Caco-2 (cell line): ENCODE results near the gene ZNF771. TPM values are rescaled to one million over a fixed set of nuclear protein-coding genes. Genes with fewer than 3 reads are reported as not detected.

Source experiments
- BruUV-seq: library from RNA; stranded (reverse); fragments of 400-500 nt; replicated peaks from 2 replicates; lab custom pipeline; 2021; lab: Mats Ljungman, UMichigan
- CTCF ChIA-PET: fragments of 300-600 bp; sonication (Branson Sonifier 250); formaldehyde crosslinking; loops from one replicate; lab custom pipeline; 2022; ENCODE audit warnings: antibody characterized with exemption; lab: Charles Lee
- POLR2A ChIA-PET: fragments of 300-600 bp; sonication (Branson Sonifier 250); formaldehyde crosslinking; loops from one replicate; lab custom pipeline; 2022; ENCODE audit warnings: antibody characterized with exemption; lab: Charles Lee
- DNase-seq, 2 experiments: peaks; one replicate each; pipeline versions ENCODE4 v3.0.0 to v3.0.0-alpha.2; 2020 to 2022
- H3K27me3 ChIP-seq: replicated peaks from 2 replicates; pipeline ENCODE4 v1.6.0; 2011; ENCODE audit warnings: low read length; ENCODE audit not compliant: control insufficient read depth, insufficient read depth
- H3K36me3 ChIP-seq: 2 replicates; pipeline ENCODE4 v1.5.1; 2011; ENCODE audit warnings: low read length; ENCODE audit not compliant: control insufficient read depth, insufficient read depth
- H3K4me1 ChIP-seq: fragments of 250-450 bp; sonication (Bioruptor Pico); 2 replicates; pipeline ENCODE4 v1.5.1; 2020; ENCODE audit warnings: mild to moderate bottlenecking
- H3K4me3 ChIP-seq: 2 replicates; pipeline ENCODE4 v1.5.1; 2011; ENCODE audit warnings: low read depth, mild to moderate bottlenecking, control low read depth, low read length
- H3K9me3 ChIP-seq: fragments of 250-450 bp; sonication (Bioruptor Pico); 2 replicates; pipeline ENCODE4 v1.5.1; 2020; ENCODE audit warnings: mild to moderate bottlenecking, moderate library complexity
- H3K27ac Mint-ChIP-seq: one replicate; pipeline ENCODE4 v1.8.0; 2022; ENCODE audit warnings: mixed read lengths; ENCODE audit not compliant: unreplicated experiment
- H3K27me3 Mint-ChIP-seq: one replicate; pipeline ENCODE4 v1.8.0; 2022; ENCODE audit warnings: mixed read lengths; ENCODE audit not compliant: insufficient read depth, unreplicated experiment
- H3K36me3 Mint-ChIP-seq: one replicate; pipeline ENCODE4 v1.8.0; 2022; ENCODE audit warnings: mild to moderate bottlenecking, mixed read lengths; ENCODE audit not compliant: insufficient read depth, unreplicated experiment
- H3K4me1 Mint-ChIP-seq: one replicate; pipeline ENCODE4 v1.8.0; 2022; ENCODE audit warnings: low read depth, mixed read lengths; ENCODE audit not compliant: unreplicated experiment
- H3K4me3 Mint-ChIP-seq: one replicate; pipeline ENCODE4 v1.8.0; 2022; ENCODE audit warnings: mild to moderate bottlenecking, moderate library complexity, mixed read lengths; ENCODE audit not compliant: unreplicated experiment
- H3K9me3 Mint-ChIP-seq: one replicate; pipeline ENCODE4 v1.8.0; 2022; ENCODE audit warnings: mixed read lengths; ENCODE audit not compliant: unreplicated experiment
- CTCF ChIP-seq, 2 experiments: fragments of 200-600 bp in 1 of 2; IDR thresholded peaks; 1 replicate in 1 of 2; 2 replicates in 1 of 2; pipeline versions ENCODE4 v1.5.1 to v1.8.0; 2011 to 2022; ENCODE audit warnings: antibody characterized with exemption in 1 of 2, control low read depth in 1 of 2, inconsistent platforms in 1 of 2, low read depth in 1 of 2, low read length in 1 of 2, mild to moderate bottlenecking in 1 of 2, moderate library complexity in 1 of 2; ENCODE audit not compliant: insufficient read depth in 1 of 2, severe bottlenecking in 1 of 2, unreplicated experiment in 1 of 2
- intact Hi-C: fragments of 100-400 bp; cut with micrococcal nuclease; formaldehyde crosslinking; loops from one replicate; pipeline ENCODE4 v1.10.0; 2022; ENCODE audit not compliant: unreplicated experiment
- total RNA-seq: library from RNA; stranded (reverse); gene quantifications from 2 replicates; pipeline ENCODE4 v1.2.3, GENCODE V29; 2022

ZNF771 gene
- total RNA-seq, 1 experiment from 2014 or later, result 5.8 TPM

GRCh38 chr16:30377812-30378235 is 29.6 kb upstream of the ZNF771 start:
- H3K9me3 ChIP-seq, result no peaks in the 10 kb centered on the region
- DNase-seq, result peak; percentile 91 to 95
- no TSS peak for BruUV-seq
- peaks cover 26% of the 10 kb centered on the region for H3K36me3 Mint-ChIP-seq
- ChIA-PET POLR2A (interaction anchor here (0.6 kb wide), 3 partner anchors 24 to 428 kb away, joined by 3 to 6 read pairs (median 4); no protein-coding TSS in a partner anchor), CTCF (interaction anchor here (0.6 to 1.4 kb wide), 3 partner anchors 17 to 266 kb away, joined by 3 to 7 read pairs (median 3); partner anchors contain the start of gene ZNF48)
- H3K4me1 ChIP-seq, result peaks cover 18% of the 10 kb centered on the region
- TF ChIP-seq CTCF (IDR thresholded peaks at IDR 0.05; ENCODE audit: insufficient read depth in 1 of 2, low read depth in 1 of 2, low read length in 1 of 2, severe bottlenecking in 1 of 2, unreplicated experiment in 1 of 2), result no peak
- H3K36me3 ChIP-seq, result no peaks in the 10 kb centered on the region
- peaks cover 15% of the 10 kb centered on the region for H3K4me1 Mint-ChIP-seq
- H3K4me3 ChIP-seq, result peak overlapping the region; percentile 79
- intact Hi-C loops, result loop anchor here (1.0 to 2.0 kb wide), 3 partner anchors 17 to 313 kb away; partner anchors contain the start of genes ALDOA and ZNF48
- H3K4me3 Mint-ChIP-seq, result peak overlapping the region; percentile 87
- H3K27ac Mint-ChIP-seq, result peak overlapping the region; percentile 98
- H3K27me3 ChIP-seq, result no peaks in the 10 kb centered on the region
- H3K27me3 Mint-ChIP-seq, result no peaks in the 10 kb centered on the region
- no peaks in the 10 kb centered on the region for H3K9me3 Mint-ChIP-seq

- peak; percentile 97 to 98 for DNase-seq
- Mint-ChIP-seq H3K27me3 (no peaks in the 10 kb centered on the region), H3K9me3 (no peaks in the 10 kb centered on the region), H3K36me3 (peaks cover 26% of the 10 kb centered on the region), H3K4me3 (peak overlapping the region; percentile 87), H3K4me1 (peaks cover 13% of the 10 kb centered on the region), H3K27ac (peak overlapping the region; percentile 98)
- Histone ChIP-seq H3K27me3 (no peaks in the 10 kb centered on the region), H3K36me3 (no peaks in the 10 kb centered on the region), H3K4me1 (peaks cover 18% of the 10 kb centered on the region), H3K4me3 (peak overlapping the region; percentile 79), H3K9me3 (no peaks in the 10 kb centered on the region)
- BruUV-seq, result no TSS peak
- intact Hi-C loops, result loop anchor here (1.0 to 2.0 kb wide), 3 partner anchors 16 to 314 kb away; partner anchors contain the start of genes ALDOA and ZNF48
- CTCF ChIA-PET, result interaction anchor here (0.6 to 1.4 kb wide), 2 partner anchors 16 to 266 kb away, joined by 3 to 7 read pairs; partner anchors contain the start of gene ZNF48
- POLR2A ChIA-PET, result interaction anchor here (0.6 kb wide), 2 partner anchors 23 to 39 kb away, joined by 3 to 4 read pairs; no protein-coding TSS in a partner anchor
- TF ChIP-seq CTCF (IDR thresholded peaks at IDR 0.05; ENCODE audit: insufficient read depth in 1 of 2, low read depth in 1 of 2, low read length in 1 of 2, severe bottlenecking in 1 of 2, unreplicated experiment in 1 of 2), result no peak
Observed at GRCh38 chr16:30378236-30379157, 28.9 kb upstream of the ZNF771 start.

GRCh38 chr16:30379158-30379783 is 28.1 kb upstream of the ZNF771 start:
- Histone ChIP-seq H3K4me3 (peak overlapping the region; percentile 79), H3K4me1 (peaks cover 18% of the 10 kb centered on the region), H3K9me3 (no peaks in the 10 kb centered on the region), H3K36me3 (no peaks in the 10 kb centered on the region), H3K27me3 (no peaks in the 10 kb centered on the region)
- H3K27me3 Mint-ChIP-seq, result no peaks in the 10 kb centered on the region
- H3K27ac Mint-ChIP-seq, result peak overlapping the region; percentile 98
- no peak for TF ChIP-seq CTCF (IDR thresholded peaks at IDR 0.05; ENCODE audit: insufficient read depth in 1 of 2, low read depth in 1 of 2, low read length in 1 of 2, severe bottlenecking in 1 of 2, unreplicated experiment in 1 of 2)
- no peak for DNase-seq
- H3K9me3 Mint-ChIP-seq, result no peaks in the 10 kb centered on the region
- BruUV-seq, result no TSS peak
- H3K4me3 Mint-ChIP-seq, result peak overlapping the region; percentile 87
- H3K4me1 Mint-ChIP-seq, result peaks cover 13% of the 10 kb centered on the region
- intact Hi-C loops, result loop anchor here (2.0 kb wide), 2 partner anchors 16 to 314 kb away; partner anchors contain the start of genes ALDOA and ZNF48
- H3K36me3 Mint-ChIP-seq, result peaks cover 26% of the 10 kb centered on the region
- ChIA-PET CTCF (no interaction called here), POLR2A (no interaction called here)
